Measurements from ENCODE around the gene PMEPA1.

PMEPA1 gene

GRCh38 chr20:57693670-57694329 lies 16.0 kb downstream of the PMEPA1 start:
- DNase-seq (ENCODE audit: low read depth in 2 of 2): no peak

GRCh38 chr20:57693002-57693582 lies 16.7 kb downstream of the PMEPA1 start:
- DNase-seq (ENCODE audit: low read depth in 2 of 2): no peak

GRCh38 chr20:57692393-57692792 lies 17.4 kb downstream of the PMEPA1 start:
- no peak for DNase-seq (ENCODE audit: low read depth in 2 of 2)

GRCh38 chr20:57691699-57692098 lies 18.1 kb downstream of the PMEPA1 start:
- no peak for DNase-seq (ENCODE audit: low read depth in 2 of 2)

- no peak for DNase-seq (ENCODE audit: low read depth in 2 of 2)
Observed at GRCh38 chr20:57690525-57690924, 19.3 kb downstream of the PMEPA1 start.

- DNase-seq (ENCODE audit: low read depth in 2 of 2): no peak
Observed at GRCh38 chr20:57689745-57690481, 19.9 kb downstream of the PMEPA1 start.

GRCh38 chr20:57688864-57689263 lies 21.0 kb downstream of the PMEPA1 start:
- no peak for DNase-seq (ENCODE audit: low read depth in 2 of 2)

GRCh38 chr20:57688295-57688694 lies 21.5 kb downstream of the PMEPA1 start:
- DNase-seq (ENCODE audit: low read depth in 2 of 2): no peak

- no peak for DNase-seq (ENCODE audit: low read depth in 2 of 2)
Observed at GRCh38 chr20:57686931-57687652, 22.7 kb downstream of the PMEPA1 start.

- no peak for DNase-seq (ENCODE audit: low read depth in 2 of 2)
Observed at GRCh38 chr20:57685146-57685758, 24.6 kb downstream of the PMEPA1 start.

- no peak for DNase-seq (ENCODE audit: low read depth in 2 of 2)
Observed at GRCh38 chr20:57684808-57685140, 25.0 kb downstream of the PMEPA1 start.

GRCh38 chr20:57683881-57684807 lies 25.7 kb downstream of the PMEPA1 start:
- DNase-seq (ENCODE audit: low read depth in 2 of 2): no peak

- no peak for DNase-seq (ENCODE audit: low read depth in 2 of 2)
Observed at GRCh38 chr20:57683287-57683686, 26.5 kb downstream of the PMEPA1 start.

- DNase-seq (ENCODE audit: low read depth in 2 of 2): no peak
Observed at GRCh38 chr20:57682184-57683101, 27.4 kb downstream of the PMEPA1 start.

- DNase-seq (ENCODE audit: low read depth in 2 of 2): no peak
Observed at GRCh38 chr20:57680934-57681914, 28.6 kb downstream of the PMEPA1 start.

- DNase-seq (ENCODE audit: low read depth in 2 of 2): no peak
Observed at GRCh38 chr20:57680131-57680716, 29.6 kb downstream of the PMEPA1 start.

GRCh38 chr20:57679113-57679512 lies 30.7 kb downstream of the PMEPA1 start:
- DNase-seq (ENCODE audit: low read depth in 2 of 2): no peak

- no peak for DNase-seq (ENCODE audit: low read depth in 2 of 2)
Observed at GRCh38 chr20:57678340-57678739, 31.5 kb downstream of the PMEPA1 start.
